Stimulated activated CD4-positive, alpha-beta T cell treated with anti-CD3 and anti-CD28 coated beads, Interleukin-4, amount 100 ng/mL, for 24 hours (primary cell): Measurements from ENCODE around the gene DCTN5.

Experiments
- DNase-seq: peaks from one replicate; pipeline ENCODE4 v3.0.0-alpha.2; 2020

DCTN5 gene

DNA sequence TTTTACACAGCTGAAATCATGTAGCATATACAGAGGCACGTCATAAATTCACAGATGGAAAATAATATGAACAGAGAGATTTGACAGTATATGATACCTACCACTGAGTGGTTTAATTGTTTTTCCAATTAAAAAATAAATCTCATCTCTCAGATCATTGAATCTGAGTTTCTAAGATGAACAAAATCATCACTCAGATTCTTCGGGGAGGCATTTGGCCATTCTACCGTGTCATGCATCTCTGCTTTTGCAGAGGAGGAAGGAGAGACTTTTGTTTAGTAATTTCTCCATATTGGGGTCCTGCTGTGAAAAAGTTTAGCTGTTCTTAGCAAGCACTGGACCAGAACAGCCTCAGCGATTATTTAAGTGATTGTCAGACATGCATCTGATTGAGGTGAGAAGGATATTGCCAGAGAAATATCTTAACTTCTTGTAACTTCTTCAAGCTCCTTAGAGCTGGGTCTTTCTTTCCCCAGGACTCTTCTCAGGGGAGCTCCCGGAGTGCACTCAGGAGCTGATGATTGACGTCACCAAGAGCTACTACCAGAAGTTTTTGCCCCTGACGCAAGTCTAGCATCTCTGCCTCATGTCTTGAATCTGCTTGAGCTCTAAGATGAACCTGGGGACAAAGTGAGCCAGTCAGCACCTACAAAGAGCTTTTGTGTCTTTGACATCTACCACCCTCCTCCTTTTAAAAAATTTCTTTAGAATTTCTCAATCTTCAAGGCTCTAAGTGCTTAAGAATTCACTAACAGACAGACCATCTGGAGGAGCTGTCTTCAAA, 25.5 kb downstream of the DCTN5 start:
- no peak for DNase-seq

DNA sequence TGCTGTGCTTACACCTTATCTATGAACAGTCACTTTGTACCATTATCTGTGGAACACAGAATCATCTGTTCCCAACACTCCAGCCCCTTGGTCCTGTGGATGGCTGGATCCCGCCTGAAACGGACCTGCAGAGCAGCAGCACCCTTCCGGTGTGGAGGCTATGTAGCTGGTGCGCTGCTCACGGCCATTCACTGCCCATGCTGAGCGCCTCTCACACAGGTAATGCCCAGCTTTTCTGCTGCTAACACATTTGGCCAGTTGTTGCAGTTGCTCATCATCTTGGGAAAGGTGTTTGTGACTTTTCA, 26.0 kb downstream of the DCTN5 start:
- no peak for DNase-seq

DNA sequence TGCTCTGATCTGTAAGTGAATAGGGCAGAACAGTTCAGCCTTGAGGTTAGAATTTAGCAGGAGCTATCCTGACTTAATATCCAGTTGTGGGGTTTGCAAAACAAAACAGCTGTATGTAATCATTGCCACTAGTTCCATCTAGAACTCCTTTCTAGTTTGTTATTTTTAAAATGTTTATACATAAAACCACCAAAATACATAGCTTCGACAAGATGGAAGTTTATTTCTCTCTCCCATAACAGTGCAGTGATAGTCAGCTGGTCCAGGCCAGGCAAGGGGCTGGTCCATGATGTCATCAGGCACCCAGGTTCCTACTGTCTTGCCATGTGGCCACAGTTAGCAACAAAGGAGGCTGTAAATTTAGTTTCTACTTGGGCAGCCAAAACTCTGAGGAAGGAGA, 27.0 kb downstream of the DCTN5 start:
- no peak for DNase-seq

DNA sequence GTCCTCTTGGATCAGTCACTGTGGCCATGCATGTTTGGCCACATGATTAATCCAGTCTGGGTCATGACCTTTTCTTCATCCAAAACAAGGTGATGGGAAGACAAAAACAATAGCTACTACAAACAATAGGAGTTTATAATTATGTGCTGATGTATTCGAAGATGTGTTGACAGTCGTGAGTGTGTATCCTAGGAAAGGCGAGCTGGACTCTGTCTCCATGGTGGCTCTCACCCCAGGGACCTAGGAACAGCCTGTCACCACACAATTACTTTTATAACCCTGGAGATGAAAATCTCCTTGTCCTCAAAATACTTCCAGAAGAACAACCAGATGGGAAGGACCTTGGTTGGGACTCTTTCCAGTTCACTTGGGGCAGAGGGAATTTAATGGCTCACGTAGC, 27.6 kb downstream of the DCTN5 start:
- DNase-seq = no peak

DNA sequence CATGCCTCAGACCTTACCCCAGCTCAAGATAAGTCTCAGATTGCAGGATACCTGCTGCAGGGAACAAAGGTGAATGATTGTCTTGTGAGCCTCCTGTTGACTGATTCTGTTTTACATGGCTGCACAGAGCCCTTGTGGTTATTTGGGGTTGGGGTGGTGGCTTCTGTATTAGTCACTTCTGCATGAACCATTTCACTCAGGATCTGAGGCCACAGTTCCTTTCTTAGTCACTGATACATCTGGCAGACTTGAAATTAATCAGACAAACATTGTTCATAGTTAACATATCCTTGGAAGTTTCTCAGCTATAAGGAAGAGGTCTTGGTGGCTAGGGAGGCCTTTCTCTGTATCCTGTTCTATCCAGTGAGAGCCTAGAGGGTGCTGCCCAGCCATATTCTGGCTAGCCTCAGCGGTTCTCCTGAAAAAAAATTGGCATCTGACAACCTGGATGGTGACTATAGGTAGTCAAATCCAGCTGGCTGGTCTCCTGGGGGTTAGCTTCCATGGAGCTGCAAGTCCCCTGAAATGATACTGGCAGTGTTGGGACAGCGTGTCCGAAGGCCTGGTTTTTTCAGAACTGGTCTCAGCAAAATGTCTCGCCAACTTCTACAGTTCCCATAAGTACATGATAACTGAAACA, 29.0 kb downstream of the DCTN5 start:
- peak; percentile 62 for DNase-seq

DNA sequence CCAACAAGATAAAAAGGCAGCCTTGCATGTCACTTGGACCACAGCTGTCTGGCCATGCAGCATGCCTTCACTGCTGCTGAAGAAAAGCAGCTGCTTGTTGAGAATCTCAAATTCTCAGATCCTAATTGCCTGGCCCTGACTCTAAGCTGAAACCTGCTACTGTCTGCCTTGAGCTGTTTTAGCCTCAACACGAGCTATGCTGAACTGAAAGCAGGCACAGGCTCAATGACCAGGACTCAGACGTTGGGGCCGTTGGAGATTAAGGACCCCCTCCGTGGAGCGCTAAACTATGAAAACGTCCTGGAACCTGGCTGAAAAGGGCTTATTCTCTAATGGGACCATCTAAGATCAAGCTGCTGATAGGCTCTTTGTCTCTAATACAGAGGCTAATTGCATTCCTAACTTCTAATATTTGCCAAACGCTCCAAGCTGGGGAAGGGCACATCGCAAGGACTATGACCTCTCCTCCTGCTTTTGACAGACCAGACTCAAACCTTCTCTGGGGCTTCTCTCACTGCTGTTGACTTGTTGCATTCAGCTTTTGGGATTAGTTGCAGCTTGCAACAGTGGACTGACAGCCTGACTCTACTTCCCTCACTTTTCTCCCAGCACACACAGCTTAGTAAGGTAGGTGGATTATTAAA, 32.8 kb downstream of the DCTN5 start:
- DNase-seq = no peak

DNA sequence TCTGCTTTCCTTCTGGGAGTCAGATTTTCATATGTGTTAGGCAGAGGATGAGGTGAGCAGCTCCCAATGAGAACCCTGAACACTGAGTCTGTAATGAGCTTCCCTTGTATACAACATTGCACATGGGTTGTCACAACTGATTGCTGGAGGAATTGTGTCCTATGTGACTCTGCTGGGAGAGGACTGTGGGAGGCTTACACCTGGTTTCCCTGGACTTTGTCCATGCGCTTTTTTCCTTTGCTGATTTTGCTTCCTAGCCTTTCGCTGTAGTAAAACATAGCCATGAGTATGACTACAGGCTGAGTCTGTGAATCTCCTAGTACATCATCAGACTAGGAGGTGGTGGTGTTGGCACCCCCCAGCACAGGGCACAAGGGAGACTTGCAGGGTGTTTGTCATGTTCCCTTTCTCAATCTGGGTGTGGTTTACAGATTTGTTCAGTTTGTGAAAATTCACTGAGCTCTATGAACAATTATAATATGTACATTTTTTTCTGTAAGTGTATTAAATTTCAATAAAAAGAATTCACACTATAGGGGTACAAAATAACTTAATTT, 35.7 kb downstream of the DCTN5 start:
- no peak for DNase-seq

DNA sequence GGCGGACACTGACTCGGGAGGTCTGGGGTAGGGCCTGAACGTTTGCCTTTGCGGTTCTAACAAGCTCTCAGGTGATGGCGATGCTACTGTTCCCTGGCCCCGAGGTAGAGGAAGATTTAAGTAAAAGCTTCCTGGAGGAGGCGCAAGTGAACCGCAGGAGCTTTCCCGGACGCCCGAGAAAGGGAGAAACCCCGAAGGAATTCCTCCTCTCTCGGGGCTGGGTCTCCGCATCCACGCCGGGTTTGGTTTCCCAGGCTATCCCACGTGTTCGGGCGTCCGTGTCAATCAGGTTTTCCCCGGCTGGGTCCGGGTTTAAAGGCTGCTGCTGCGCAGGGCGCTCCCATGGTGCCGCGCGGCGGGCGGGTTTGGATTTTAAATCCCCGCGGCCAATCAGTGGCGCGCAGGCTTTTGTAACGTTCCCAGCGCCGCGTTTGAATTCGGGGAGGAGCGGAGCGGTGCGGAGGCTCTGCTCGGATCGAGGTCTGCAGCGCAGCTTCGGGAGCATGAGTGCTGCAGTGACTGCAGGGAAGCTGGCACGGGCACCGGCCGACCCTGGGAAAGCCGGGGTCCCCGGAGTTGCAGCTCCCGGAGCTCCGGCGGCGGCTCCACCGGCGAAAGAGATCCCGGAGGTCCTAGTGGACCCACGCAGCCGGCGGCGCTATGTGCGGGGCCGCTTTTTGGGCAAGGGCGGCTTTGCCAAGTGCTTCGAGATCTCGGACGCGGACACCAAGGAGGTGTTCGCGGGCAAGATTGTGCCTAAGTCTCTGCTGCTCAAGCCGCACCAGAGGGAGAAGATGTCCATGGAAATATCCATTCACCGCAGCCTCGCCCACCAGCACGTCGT, 37.4 kb downstream of the DCTN5 start, which contains the start of gene PLK1:
TSS of gene PLK1 (plus strand) at position 460 of the 844 bp plus-strand sequence. CDS start at position 504, 44 bp downstream.
- DNase-seq = peak; percentile 79

DNA sequence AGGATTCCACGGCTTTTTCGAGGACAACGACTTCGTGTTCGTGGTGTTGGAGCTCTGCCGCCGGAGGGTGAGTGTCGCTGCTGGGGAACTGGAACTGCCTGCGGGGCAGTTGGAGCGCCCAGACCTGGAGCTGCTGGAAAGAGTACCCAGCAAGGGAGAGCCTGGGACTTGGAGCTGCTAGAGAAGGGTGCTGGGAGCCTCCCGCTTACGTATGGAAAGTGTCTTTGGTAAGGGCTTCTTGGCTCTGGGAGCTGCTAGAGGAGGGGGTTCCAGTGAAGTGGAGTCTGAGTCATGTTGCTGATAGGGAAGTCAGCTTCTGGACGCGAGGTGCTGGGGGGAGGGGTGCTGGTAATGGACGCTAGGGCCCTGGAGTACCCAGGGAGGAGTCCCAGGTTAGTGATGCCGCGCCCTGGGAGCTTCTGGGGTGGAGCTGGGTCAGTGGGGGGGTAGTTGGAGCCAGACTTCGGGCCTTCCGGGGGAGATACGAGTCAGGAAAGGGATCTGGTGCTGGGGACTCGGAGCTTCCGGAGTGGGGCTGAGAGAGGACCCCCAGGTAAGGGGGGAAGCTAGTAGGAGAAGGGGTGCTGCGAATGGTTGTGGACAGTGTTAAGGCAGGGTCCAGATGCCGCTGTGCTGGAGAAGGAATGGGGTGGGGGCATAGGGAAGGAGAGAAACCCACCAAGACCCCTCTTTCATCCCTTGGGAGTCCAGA, 38.2 kb downstream of the DCTN5 start:
- DNase-seq = no peak

DNA sequence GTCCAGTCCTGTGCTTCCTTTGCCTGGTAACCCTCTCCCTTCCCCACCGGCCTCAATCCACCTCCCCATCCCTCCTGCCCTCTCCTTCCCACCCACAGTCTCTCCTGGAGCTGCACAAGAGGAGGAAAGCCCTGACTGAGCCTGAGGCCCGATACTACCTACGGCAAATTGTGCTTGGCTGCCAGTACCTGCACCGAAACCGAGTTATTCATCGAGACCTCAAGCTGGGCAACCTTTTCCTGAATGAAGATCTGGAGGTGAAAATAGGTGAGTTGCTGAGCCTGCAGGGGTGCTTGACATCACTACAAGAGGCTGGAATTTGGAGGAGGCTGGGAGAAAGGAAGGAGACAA, 38.7 kb downstream of the DCTN5 start:
- DNase-seq = no peak

DNA sequence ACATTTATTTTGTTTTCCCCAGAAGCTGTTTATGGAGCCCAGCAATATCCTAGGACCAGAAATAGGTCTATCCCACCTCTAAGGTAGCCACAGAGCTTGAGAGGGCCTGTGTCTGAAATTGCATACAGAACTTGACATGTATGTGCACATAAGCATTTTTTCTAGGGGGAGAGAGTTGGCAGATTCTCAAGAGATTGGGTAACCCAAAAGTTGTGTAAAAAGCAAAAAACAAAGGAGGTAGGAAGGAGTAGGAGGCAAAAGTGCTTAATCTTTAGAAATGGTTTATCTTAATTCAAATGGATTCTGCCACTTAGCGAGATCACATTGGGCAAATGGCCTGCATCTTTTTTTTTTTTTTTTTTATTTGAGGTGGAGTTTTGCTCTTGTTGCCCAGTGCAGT, 40.9 kb downstream of the DCTN5 start:
- DNase-seq = no peak

DNA sequence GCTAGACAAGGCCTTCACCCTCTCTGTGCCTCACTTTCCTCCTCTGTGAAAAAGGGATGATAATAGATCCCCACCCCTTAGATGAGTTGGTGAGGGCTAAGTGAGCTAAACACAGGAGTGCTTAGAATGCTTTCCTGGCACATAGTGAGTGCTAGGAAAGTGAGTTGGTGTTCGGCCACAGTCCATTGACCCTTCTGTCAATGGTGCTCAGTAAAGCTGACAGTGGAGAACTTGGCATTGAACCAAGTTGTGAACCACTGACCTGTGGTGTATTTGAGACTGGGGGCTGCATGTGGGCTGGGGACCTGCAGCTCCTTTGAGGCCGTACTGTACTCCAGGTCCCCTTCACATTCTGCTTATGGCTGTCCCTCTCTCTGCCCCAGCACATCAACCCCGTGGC, 42.2 kb downstream of the DCTN5 start:
- DNase-seq = no peak

DNA sequence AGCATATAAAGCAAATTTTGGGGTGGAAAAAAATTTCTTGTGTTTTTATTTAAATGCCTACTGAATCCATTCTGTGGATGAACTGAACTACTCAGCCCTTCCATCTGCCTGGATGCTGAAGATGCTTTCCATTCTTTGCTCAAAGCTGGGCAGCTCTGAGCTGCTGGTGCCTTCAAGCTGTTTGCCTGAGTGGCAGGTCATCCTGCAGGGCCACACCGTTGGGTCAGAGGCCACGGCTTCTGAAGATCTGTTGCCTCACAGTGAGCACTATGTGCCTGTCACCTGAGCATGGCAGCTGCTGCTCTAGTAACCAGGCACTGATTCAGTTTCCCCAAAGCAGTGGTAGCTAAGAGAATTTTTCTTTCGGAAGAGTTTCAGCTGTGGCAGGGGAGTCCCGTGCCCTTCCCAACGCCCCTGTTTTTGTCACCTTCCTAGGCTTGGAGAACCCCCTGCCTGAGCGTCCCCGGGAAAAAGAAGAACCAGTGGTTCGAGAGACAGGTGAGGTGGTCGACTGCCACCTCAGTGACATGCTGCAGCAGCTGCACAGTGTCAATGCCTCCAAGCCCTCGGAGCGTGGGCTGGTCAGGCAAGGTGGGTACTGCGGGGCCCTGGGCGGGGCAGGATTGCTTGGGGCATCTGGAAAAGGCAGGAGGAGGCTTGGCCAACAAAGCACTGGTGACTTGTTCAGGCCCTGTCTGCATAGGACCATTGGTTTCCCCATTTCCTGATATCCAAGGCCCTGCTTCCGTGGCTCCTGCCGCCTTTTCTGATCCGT, 46.0 kb downstream of the DCTN5 start:
- no peak for DNase-seq

DNA sequence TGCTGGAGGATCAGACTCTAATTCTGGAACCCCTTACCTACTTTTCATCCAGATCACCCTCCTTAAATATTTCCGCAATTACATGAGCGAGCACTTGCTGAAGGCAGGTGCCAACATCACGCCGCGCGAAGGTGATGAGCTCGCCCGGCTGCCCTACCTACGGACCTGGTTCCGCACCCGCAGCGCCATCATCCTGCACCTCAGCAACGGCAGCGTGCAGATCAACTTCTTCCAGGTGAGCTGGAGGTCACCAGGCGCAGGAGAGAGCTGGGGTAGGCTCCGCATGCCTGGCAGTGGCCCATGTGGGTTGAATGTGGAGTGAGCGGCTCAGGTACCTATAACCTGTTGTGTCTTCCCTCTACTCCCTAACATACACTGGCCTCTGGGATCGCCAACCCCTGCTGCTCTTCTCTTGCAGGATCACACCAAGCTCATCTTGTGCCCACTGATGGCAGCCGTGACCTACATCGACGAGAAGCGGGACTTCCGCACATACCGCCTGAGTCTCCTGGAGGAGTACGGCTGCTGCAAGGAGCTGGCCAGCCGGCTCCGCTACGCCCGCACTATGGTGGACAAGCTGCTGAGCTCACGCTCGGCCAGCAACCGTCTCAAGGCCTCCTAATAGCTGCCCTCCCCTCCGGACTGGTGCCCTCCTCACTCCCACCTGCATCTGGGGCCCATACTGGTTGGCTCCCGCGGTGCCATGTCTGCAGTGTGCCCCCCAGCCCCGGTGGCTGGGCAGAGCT, 48.3 kb downstream of the DCTN5 start:
- no peak for DNase-seq

DNA sequence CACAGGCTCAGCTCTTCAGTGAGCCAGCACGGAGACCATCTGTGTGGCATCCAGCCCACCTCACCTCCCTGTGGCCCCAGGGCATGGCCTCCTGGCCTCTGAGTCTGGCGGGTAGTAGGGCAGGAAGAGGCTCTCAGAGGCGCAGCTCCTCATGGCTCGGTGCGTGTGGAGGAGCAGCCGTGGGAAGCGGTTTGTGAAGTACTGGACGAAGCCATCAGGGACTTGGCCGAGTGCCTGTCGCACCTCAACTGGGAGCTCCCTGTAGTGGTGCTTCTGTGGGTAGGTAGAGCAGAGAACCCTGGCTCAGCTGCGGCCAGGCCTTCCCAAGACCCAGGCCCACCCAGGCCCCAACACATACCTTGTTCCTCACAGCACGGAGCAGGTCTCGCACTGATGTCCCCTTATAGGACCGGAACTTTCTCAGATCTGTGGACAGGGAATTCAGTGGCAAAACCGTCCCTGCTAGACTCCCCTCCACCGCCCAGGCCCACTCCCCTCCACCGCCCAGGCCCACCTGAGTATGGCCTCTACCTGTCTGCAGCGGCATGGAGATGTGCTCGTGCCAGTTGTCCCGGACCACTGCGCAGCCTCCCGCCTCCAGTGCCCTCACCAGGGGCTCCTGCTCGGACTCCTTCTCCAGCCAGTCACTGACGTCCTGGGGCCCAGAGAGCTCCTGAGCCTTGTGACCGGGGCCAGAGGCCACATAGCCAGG, 49.7 kb downstream of the DCTN5 start:
- no peak for DNase-seq

DNA sequence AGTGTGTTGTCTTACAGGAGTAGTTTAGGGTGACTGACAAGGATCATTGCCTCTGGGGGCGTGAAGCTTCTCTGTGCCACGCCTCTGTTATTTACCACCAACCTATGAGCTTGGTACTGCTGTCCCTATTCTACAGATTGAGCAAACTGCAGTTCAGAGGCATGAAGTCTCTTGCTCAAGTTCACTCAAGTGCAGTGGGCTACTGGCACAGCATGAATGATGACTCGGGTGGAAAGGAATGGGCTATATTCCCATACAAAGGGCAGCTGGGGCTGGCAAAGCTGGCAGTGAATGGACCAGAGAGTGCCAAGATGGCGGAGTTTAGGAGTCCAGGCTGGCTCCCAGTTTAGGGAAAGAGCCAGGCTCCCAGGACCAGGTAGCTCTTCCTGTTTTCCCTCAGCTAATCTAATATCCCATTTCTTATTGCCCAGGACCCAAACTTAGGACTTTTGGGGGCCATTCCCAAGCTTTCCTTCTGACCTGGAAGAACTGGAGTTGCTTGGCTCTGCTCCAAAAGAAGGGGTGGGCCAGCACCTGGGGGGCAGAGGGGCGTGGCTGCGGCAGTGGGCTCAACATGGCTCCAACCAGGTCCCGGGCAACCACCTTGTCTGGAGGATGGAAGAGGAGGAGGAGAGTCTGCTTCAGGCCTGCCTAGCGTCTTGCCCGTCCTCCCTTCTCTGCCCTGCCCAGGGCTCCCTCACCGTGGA, 50.4 kb downstream of the DCTN5 start:
- no peak for DNase-seq

DNA sequence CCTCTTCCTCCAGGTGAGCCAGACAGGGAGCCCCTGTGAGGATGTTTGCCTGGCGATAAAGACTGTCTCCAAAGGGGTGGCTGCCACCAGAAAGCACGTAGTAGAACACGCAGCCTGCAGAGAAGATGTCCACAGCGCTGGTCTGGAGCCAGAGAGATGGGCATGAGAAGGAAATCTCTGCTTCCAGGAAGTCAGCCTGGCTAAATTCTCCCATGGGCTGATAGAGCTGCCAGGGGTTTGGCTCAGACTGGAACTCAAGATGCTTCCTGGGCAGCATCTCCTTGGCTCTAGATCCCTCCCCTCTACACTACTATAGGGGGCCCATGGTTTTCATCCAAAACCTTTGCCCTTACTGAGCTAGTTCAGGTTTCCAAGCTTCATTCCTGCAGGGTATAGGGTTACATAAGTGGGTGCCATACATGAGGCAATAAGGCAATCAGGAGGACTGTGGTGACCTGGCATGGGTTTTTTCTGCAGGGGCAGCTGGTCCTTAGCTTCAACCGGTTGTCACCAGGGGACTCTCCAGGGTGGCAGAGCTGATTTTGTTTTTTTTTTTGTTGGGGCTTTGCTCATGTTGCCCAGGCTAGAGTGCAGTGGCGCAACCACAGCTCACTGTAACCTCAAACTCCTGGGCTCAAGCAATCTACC, 51.0 kb downstream of the DCTN5 start:
- no peak for DNase-seq

DNA sequence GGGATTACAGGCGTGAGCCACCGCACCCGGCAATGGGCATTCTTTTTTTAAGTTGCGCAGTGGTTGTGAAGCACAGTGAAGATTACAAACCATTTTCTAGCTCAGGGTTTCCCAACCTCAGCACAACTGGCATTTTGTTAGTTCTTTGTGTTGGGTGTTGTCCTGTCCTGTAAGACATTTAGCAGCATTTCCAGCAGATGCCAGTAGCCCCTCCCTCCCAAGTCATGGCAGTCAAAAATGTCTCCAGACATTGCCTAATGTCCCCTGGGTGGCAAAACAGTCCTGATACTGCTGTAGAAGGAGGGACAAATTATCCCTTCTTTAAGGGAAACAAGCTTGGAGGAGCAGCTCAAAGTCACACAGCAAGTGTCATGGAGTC, 53.0 kb downstream of the DCTN5 start:
- no peak for DNase-seq
